Tibial nerve (tissue), 4 donors: ENCODE measurements around the gene TOP1. TPM values are rescaled to one million over a fixed set of nuclear protein-coding genes. Genes with fewer than 3 reads are reported as not detected.

Experiments
- DNase-seq, 2 donors: peaks; one replicate each; pipeline ENCODE4 v3.0.0-alpha.2; 2019; ENCODE audit warnings: low spot score in 2 of 2
- H3K27ac ChIP-seq, 4 donors: fragments of 200-600 bp; sonication (generic) in 3 of 4; one replicate each; pipeline ENCODE4 v1.5.1; 2017 to 2019; ENCODE audit warnings: mild to moderate bottlenecking in 1 of 4
- H3K27me3 ChIP-seq, 2 donors: fragments of 200-600 bp; sonication (generic) in 1 of 2; one replicate each; pipeline versions ENCODE4 v1.5.1 to v1.6.0; 2017 to 2019
- H3K36me3 ChIP-seq, 3 donors: fragments of 200-600 bp; sonication (generic); one replicate each; pipeline ENCODE4 v1.5.1; 2018 to 2019
- H3K4me1 ChIP-seq, 4 donors: fragments of 200-600 bp; sonication (generic) in 3 of 4; one replicate each; pipeline ENCODE4 v1.5.1; 2017 to 2019
- H3K4me3 ChIP-seq, 4 donors: fragments of 200-600 bp; sonication (generic) in 3 of 4; one replicate each; pipeline ENCODE4 v1.5.1; 2017 to 2019; ENCODE audit warnings: mild to moderate bottlenecking in 1 of 4, moderate library complexity in 1 of 4
- H3K9me3 ChIP-seq, 4 donors: fragments of 200-600 bp; sonication (generic) in 3 of 4; one replicate each; pipeline ENCODE4 v1.5.1; 2017 to 2019
- CTCF ChIP-seq, 5 experiments: fragments of 200-600 bp in 3 of 5; fragments of 450-650 bp in 2 of 5; sonication (generic) in 3 of 5; IDR thresholded peaks; one replicate each; pipeline ENCODE4 v1.5.1; 2016 to 2019; ENCODE audit warnings: antibody characterized with exemption in 5 of 5, mild to moderate bottlenecking in 3 of 5, moderate library complexity in 2 of 5
- EP300 ChIP-seq, 2 donors: sonication (generic); formaldehyde crosslinking; IDR thresholded peaks; one replicate each; pipeline ENCODE4 v1.6.1; 2017; ENCODE audit warnings: antibody characterized with exemption in 2 of 2, mild to moderate bottlenecking in 1 of 2
- POLR2A ChIP-seq, 2 donors: fragments of 450-650 bp; IDR thresholded peaks; one replicate each; pipeline ENCODE4 v1.6.1; 2017; ENCODE audit warnings: antibody characterized with exemption in 2 of 2, mild to moderate bottlenecking in 2 of 2, moderate library complexity in 2 of 2
- WGBS, 2 donors: methylation state at CpG; one replicate each; pipeline ENCODE4 v1.1.5; 2018; 5-methylcytosine and 5-hydroxymethylcytosine counted together
- total RNA-seq, 4 donors: library from RNA; depleted of rRNA; stranded (reverse); fragments of >200 nt; gene quantifications; one replicate each; pipeline ENCODE4 v1.1.0, GENCODE V29; 2016

The TOP1 gene
- total RNA-seq, 4 donors from 2014 or later = 17.9 to 29.1 (median 23.1) TPM

- peak in 1 of 2 donors; percentile 50 for DNase-seq
- Histone ChIP-seq H3K4me3 (no peak overlapping the region), H3K4me1 (peaks cover 0 to 12% (median 8%) of the 10 kb centered on the region in 4 donors), H3K9me3 (no peaks in the 10 kb centered on the region), H3K36me3 (no peaks in the 10 kb centered on the region), H3K27ac (peak overlapping the region in 1 of 4 donors; percentile 21), H3K27me3 (no peaks in the 10 kb centered on the region)
- no peak for TF ChIP-seq CTCF (IDR thresholded peaks at IDR 0.05)
- TF ChIP-seq EP300 (IDR thresholded peaks at IDR 0.05) = peak in 1 of 2 donors; percentile 56
- TF ChIP-seq POLR2A (IDR thresholded peaks at IDR 0.05) = no peak
- 82 to 84% methylated on average over 2 of the region's 2 CpGs for WGBS, 2 donors
Measured at GRCh38 chr20:40991181-40991889, 37.3 kb upstream of the TOP1 start.

GRCh38 chr20:40992349-40993113, 36.1 kb upstream of the TOP1 start:
- no peak overlapping the region for H3K27ac ChIP-seq
- H3K36me3 ChIP-seq = no peaks in the 10 kb centered on the region
- no peaks in the 10 kb centered on the region for H3K9me3 ChIP-seq
- TF ChIP-seq EP300 (IDR thresholded peaks at IDR 0.05) = no peak
- no peak for TF ChIP-seq CTCF (IDR thresholded peaks at IDR 0.05)
- no peak for TF ChIP-seq POLR2A (IDR thresholded peaks at IDR 0.05)
- H3K27me3 ChIP-seq = no peaks in the 10 kb centered on the region
- H3K4me1 ChIP-seq = peaks cover 0 to 12% (median 8%) of the 10 kb centered on the region in 4 donors
- no peak overlapping the region for H3K4me3 ChIP-seq
- WGBS, 2 donors = 90 to 93% methylated on average over 2 of the region's 2 CpGs
- no peak for DNase-seq

GRCh38 chr20:40993794-40994540, 34.7 kb upstream of the TOP1 start:
- Histone ChIP-seq H3K4me3 (no peak overlapping the region), H3K36me3 (no peaks in the 10 kb centered on the region), H3K27me3 (no peaks in the 10 kb centered on the region), H3K4me1 (peaks cover 0 to 12% (median 8%) of the 10 kb centered on the region in 4 donors), H3K9me3 (no peaks in the 10 kb centered on the region), H3K27ac (no peak overlapping the region)
- DNase-seq = no peak
- no peak for TF ChIP-seq EP300 (IDR thresholded peaks at IDR 0.05)
- no peak for TF ChIP-seq POLR2A (IDR thresholded peaks at IDR 0.05)
- no peak for TF ChIP-seq CTCF (IDR thresholded peaks at IDR 0.05)
- 85 to 87% methylated on average over 5 of the region's 5 CpGs for WGBS, 2 donors

DNA sequence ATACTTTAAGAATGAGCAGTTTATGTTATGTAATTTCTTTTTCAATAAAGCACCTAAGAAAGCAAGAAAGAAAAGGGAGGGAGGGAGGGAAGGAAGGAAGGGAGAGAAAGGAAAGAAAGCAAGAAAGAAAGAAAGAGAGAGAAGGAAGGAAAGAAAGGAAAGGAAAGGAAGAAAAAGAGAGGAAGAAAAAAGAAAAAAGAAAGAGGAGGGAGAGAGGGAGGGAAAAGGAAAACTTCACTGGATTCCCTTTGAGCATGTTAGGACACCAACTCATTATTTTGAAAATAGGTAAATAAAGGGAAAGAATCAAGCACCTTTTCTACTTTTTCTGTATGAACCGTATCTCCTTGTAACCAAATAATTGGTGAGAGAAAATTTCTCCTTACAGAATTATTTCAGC, 32.3 kb upstream of the TOP1 start:
- DNase-seq = no peak
- no peaks in the 10 kb centered on the region for H3K27me3 ChIP-seq
- no peaks in the 10 kb centered on the region for H3K36me3 ChIP-seq
- H3K9me3 ChIP-seq = no peaks in the 10 kb centered on the region
- WGBS, 2 donors = 67 to 68% methylated on average over 1 of the region's 1 CpG
- H3K4me3 ChIP-seq = no peak overlapping the region
- TF ChIP-seq EP300 (IDR thresholded peaks at IDR 0.05) (no peak), CTCF (IDR thresholded peaks at IDR 0.05) (no peak), POLR2A (IDR thresholded peaks at IDR 0.05) (no peak)
- peaks cover 0 to 4% (median under 1%) of the 10 kb centered on the region in 4 donors for H3K4me1 ChIP-seq
- no peak overlapping the region for H3K27ac ChIP-seq
